Hematopoietic multipotent progenitor cell treated with erythropoietin and hydrocortisone succinate and interleukin-3 and kit ligand, for 4 days (in vitro differentiated cells): ENCODE measurements around the gene REEP1.
"Not testable (repeated sequence)": the region's sequence is repeated elsewhere in the genome, so short reads cannot be mapped to it uniquely, and the experiment has no call there.

Source experiments
- DNase-seq: peaks from one replicate; pipeline ENCODE4 v3.0.0-alpha.2; 2015

The REEP1 gene

DNA sequence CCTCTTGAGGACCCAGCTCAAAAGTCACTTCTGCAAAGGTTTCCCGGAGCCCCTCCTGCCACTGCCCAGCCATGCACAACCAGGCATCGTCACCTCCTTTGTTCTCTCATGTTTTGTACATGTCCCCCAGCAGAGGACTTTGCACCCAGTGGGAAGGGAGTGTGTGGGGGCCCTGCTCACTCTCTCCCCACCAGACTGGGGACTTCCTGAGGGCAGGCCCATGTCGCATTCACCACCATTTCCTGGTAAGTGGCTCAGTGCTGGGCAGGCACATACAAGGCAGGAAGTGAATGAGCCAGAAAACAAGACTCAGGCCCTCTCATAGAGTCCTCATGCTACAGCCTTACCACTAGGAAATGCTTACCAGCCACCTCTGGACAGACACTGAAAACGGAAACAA is 119.3 kb downstream of the REEP1 start:
- no peak for DNase-seq

GRCh38 chr2:86216575-86217555 is 120.6 kb downstream of the REEP1 start:
- peak; percentile 69 for DNase-seq

- no peak for DNase-seq
These were observed 123.0 kb downstream of the REEP1 start for GRCh38 chr2:86214503-86214832.

GRCh38 chr2:86213699-86214502 is 123.5 kb downstream of the REEP1 start:
- peak; percentile 70 for DNase-seq

- no peak for DNase-seq
These were observed 124.4 kb downstream of the REEP1 start for GRCh38 chr2:86213056-86213455.

DNA sequence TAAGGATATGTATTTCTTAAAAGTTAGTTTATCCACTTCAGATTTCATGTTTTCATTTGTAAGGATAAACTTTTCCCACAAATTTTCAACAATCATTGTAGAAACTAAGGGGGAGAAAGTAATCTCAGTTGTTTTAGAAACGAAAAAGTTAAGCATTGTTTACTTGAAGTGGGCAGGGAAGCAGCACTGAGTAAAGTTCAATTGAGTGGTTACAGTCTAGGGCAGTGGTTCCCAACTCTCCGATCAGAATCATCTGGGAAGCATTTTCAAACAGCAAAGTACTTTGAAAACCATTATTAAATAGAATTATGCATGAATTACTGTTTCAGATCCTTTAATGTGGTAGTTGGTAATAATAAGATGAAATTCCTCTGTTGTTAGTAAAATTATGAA is 125.6 kb downstream of the REEP1 start:
- DNase-seq = no peak

DNA sequence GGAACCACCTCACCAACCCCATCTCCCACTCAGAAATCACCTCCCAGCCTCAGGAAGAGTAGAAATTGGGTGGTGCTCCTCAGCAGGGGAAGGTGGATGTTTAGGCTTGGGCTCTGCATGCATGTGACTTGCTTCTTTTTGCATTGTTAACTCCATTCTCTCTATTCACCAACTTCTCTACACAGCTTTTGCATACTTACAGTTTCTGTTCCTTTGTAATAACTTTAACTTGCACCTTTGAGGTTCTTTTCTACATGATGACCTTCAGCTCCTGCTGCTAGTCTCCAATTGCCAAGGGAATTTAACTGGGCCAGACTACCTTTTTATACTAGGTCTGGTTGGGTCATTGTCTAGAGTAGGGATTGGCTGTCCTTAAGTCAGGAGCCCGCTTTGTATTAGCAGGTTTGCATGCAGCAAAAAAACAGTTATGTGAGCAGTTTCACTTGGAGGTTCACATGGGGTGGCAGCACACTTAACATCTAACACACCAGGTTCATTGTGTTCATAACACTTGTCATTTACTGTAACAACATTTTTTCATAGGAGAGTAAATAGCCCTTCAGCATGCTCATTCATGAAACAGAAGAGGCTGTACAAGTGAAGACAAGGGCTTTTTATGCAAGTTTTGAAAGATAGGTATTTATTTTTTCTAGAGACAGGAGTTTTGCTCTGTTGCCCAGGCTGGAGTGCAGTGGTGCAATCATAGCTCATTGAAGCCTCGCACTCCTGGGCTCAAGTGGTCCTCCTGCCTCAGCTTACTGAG is 126.2 kb downstream of the REEP1 start:
- no peak for DNase-seq

GRCh38 chr2:86204458-86204857 is 133.0 kb downstream of the REEP1 start:
- DNase-seq = no peak

DNA sequence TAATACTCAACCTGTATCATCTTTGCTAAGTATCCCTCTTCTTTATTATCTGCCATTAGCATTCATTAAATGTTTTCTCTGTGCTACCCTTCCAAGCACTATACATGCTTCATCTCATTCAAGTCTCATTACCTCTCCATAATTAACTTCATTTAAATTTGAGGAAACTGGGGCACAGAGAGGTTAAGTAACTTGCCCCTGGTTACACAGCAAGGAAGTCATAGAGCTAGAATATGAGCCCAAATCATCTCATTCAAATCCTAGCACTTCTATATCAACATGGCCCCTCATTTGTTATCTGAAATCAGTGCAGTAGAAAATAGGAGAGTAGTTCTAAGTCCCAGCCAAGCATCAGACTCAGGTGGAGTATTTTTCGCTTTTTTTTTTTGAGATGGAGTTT is 133.8 kb downstream of the REEP1 start:
- no peak for DNase-seq

- no peak for DNase-seq
These were observed 134.7 kb downstream of the REEP1 start for GRCh38 chr2:86202702-86203101.

DNA sequence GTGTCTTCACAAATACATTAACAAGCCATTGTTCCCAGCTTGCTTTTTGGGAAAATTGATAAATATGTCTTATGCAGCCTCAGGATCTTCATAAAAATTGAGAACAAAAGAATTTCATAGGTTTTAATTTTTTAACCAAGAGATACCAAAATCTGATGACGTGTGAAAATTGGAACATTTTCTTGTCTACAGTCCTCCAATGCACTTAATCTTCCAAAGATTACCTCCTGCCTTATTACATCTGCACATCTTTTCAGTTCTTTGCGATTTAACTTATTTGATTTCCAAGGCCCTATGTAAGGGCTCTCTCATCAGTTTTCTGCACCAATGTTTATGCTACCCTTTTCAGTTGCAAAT is 135.1 kb downstream of the REEP1 start:
- DNase-seq = no peak

DNA sequence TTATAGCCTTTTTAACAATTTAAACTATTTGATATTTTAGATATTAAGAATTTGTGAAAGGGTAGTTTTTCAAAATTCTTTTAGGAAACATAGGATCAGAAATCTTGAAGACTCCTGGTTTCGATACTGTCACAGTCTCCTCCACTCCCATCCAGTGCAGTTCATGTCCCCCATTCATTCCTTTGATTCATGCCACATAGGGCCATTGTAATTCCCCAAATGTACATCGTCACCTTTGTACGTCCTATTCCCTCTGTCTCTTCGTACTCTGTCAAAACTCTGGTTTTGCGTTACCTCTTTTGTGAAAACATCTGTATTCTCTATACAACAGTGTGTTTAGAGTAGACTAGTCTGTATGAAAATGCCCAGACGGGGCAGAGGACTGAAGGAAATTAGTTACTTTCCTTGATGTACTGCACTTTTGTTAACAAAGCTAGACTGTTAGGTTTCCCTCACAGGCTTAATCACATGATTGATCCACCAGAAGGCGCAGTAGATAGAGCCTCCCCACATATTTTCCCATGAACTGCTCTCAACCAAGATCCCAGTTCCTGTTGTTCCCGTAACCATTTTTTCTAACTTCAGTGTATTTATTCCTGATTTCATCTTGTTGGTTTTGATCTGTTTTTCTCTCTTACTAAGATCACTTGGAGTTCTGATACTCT is 135.6 kb downstream of the REEP1 start:
- DNase-seq = no peak

DNA sequence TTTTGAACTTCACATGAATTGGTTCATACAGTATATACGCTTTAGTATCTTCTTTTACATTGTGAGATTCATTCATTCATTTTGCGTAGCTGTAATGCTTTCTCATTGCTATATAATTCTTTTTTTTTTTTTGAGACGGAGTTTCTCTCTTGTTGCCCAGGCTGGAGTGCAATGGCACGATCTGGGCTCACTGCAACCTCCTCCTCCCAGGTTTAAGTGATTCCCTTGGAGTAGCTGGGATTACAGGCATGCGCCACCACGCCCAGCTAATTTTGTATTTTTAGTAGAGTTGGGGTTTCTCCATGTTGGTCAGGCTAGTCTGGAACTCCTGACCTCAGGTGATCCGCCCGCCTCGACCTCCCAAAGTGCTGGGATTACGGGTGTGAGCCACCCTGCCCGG is 136.9 kb downstream of the REEP1 start:
- not testable (repeated sequence) for DNase-seq

GRCh38 chr2:86199834-86200177 is 137.6 kb downstream of the REEP1 start:
- no peak for DNase-seq

GRCh38 chr2:86195808-86196387 is 141.5 kb downstream of the REEP1 start:
- no peak for DNase-seq

DNA sequence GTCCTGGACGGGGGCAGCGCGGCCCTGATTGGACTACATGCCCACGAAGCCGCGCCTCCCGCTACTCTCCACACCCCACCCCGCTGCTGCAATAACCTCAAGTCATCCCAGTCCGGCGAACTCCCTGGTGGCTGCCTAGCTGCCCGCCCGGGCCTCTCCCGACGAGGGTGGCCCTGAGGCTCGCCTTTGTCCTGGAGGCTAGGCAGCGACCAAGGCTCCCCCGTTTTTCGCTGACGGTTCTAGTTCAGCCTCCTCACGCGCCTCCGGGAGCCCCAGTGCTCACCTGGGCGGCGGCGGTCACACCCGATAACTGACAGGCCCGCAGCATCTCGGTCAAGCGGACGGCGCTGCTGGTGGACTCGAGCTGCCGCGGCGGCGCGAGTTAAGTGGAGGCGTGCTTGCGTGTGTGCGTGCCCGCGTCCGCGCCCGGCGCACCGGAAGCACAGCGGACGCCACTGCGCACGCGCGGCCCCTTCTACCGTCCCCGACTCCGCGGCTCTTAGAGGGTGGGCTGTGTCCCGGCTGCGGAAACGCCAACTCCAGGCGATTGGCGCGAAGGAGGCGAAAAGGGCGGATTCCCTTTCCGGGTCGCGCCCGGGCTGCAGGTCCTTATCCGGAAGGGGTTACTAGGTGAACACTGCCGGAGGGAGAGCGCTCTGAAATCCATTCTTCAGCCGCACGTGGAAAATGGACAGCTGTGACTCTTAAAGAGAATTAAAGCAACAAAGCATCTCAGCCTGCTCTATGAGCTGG is 142.2 kb downstream of the REEP1 start, which contains the start of gene IMMT:
IMMT (minus strand) TSS at position 408 of the 753 bp plus-strand sequence; CDS start at position 328, 80 bp downstream.
- peak; percentile 99 for DNase-seq

- no peak for DNase-seq
These were observed 142.7 kb downstream of the REEP1 start for GRCh38 chr2:86194751-86195054.

DNA sequence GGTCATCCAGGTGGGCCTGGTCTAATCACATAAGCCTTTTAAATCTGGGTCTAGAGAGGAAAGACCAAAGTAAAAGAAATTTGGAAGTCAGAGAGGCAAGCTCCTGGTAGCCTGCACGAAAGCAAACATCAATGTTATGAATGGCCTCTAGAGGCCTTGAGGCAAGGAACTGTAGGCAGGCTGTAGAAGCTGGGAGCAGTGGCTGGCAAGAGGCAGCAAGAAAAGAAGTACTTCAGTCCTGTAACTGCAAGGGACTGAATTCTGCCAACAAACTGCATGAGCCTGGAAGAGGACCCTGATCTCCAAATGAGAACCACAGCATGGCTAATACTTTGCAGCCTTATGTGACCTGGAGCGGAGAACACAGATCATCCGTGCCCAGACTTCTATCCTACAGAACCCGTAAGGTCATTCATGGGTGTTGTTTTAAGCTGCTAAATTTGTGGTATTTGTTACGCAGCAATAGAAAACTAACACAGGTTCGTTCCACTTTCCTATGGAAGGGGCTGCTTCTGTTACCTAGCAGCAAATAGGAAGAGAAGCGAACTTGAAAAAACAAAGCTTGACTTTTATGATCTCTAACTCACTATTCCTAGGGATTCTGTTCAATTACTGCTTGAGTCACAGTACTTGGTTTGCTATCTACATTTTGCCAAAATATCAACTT is 143.4 kb downstream of the REEP1 start:
- peak; percentile 55 for DNase-seq

DNA sequence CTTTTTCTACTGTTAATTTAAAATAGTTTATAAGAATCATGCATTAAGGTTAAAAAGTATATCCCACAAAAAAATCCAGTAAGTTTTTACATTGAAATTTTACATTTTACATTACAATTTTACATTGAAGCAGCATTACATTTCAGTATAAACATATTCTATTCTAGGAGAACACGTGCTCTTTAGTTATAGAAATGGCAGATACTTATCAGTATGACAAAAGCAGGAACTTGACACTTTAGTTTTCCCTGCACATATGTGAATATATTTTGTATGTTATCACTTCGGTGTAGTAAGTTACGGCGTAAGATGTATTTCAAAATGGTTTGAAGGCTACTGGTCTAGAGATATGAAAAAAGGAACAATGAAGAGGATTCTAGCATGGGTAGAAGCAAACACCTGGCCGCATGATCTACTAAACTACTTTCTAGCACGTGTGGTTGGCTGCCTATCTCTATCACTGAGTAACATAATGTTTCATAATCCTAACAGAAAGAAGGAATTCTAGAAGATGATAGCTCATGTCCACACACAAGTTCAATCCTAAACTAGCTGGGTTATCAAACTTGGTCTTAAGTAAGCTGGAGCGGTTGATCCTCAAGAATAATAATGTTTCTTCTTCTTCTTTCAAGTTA is 147.5 kb downstream of the REEP1 start:
- DNase-seq = peak; percentile 62

DNA sequence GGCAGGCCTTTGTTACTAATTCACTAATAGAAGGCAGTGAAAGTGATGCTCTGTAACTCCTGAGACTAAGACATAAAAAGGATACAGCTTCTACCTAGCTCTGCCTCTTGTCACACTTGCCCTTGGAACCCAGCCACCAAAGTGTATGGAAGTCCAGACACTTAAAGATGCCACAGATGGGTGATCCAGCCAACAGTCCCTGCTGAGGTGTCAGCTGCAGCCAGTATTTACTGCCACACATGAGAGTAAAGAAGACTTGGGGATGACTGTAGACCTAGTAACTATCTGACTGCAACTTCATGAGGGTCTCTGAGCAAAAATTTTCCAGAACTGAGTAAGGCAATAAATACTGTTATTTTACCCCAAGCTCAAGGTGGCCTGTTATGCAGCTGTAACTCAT is 151.0 kb downstream of the REEP1 start:
- DNase-seq = no peak
